HuH-7.5 (cell line): ENCODE data around the gene SIVA1.

Experiments used
- DNase-seq: peaks from one replicate; pipeline ENCODE4 v3.0.0; 2011; ENCODE audit warnings: low spot score

Gene SIVA1

DNA sequence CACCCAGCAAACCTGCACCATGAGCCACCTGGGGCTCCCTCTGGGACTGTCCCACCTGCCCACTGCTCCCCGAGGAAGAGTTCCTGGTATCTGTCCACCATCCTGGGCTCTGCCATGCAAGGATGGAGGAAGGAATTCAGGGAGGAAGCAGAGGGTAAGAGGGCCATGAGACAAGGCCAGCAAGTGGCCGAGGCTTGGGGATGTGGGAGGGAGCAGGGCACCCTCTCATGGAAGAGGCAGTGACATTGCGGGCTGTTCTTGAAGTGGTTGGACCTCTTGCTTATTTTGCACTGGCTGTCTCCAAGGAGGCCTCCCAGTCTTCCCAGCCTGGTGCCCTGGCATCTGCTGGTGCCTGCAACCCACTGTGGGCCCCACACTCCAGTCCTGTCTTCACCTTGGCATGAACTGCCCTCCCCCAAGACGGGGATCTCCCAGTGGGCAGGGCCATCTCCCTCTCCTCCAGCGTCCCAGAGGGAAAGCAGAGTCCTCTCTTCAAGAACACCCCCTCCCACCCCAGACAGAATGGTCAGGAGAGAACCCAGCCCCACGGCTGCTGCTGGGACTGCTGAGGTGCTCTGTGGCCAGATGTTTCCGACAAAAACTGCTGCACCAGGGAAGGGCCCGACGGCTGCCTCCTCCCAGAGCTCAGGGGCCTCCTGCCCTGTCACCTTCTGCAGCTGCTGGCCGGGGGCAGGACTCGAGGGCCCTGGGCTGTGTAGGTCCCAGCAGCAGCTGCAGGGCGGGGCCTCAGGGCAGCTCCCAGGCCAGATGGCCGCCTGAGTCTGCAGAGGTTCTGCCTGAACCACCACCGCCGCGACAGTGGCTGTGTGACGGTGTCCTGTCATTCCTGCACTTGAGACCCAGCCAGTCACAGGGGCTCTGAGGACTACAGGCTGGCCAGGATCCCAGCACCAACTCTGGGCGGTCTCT, 44.4 kb downstream of the SIVA1 start:
- peak; percentile 63 for DNase-seq

DNA sequence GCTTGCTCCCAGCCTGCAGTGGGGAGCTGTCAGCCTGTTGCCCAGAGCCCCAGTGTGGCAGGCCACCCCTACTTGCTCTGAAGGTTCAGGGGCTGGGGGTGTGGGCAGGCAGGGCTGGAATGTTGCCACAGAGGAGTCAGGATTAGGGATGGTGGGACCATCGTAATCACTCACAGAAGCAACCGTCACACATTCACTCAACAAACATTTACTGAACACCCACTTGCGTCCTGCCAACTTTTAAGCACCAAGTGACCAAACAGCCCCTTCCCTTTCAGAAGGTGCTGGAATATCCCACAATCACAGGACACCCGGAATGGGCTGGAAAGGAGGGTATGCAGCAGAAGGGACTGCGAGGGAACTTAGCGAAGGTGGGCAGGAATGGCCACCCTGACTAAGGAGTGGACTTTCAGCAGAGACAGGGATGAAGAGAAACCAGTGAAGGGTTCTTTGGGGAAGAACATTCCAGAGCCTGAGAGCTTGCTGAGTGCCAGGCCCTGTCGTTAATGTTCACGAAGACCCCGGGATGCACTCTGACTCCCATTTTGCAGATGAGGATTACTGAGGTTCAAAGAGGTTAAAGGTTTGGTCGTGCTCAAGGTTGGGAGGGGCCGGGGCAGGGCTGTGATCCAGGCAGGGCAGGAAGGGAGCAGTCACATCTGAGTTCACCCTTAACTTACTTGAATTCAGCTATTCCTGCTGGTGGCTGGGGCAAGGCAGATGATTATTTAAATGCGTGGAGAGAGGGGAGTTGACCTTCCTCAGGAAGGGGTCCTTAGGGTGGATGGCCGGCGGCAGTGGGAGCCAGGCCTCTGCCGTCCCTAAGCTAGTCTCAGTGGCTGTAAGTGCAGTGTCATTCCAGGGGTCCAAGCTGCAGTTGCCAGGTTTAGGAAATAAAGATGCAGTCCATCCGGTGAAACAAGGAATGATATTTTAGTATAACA, 45.6 kb downstream of the SIVA1 start:
- DNase-seq = no peak

DNA sequence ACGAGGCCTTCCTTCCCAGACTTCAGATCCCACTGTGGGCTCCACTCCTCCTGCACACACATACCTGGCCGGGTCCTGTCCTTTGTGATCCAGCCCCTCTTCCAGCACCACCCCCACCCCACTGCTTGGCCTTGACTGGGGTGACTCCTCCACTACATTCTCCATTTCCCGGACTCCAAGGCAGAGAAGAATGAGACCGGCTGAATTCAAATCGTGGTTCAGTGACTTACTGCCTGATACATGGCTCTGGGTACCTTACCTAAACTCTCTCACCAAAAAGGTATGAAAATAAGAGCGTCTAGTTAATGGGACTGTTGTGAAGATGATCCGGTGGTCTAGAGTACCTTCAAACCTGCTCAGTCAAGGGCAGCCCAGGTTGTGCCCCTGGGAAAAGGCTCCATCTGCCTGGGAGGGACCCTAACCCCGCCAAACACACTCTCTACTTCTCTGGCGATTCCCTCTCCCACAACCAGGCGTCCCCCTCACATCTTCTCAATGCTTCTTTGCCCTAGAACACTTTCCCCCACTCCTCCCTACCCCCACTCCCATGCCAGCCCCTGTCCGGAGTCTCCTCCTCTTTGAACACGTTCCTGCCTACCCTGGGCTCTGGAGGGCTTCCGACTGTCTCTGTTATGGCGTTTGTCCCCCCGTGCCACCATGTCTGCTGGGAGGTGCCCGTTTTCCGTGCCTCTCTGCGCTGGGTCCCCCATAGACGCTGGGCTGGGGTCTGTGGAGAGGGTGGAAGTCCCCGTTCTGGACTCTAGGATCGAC, 46.5 kb downstream of the SIVA1 start:
- no peak for DNase-seq

DNA sequence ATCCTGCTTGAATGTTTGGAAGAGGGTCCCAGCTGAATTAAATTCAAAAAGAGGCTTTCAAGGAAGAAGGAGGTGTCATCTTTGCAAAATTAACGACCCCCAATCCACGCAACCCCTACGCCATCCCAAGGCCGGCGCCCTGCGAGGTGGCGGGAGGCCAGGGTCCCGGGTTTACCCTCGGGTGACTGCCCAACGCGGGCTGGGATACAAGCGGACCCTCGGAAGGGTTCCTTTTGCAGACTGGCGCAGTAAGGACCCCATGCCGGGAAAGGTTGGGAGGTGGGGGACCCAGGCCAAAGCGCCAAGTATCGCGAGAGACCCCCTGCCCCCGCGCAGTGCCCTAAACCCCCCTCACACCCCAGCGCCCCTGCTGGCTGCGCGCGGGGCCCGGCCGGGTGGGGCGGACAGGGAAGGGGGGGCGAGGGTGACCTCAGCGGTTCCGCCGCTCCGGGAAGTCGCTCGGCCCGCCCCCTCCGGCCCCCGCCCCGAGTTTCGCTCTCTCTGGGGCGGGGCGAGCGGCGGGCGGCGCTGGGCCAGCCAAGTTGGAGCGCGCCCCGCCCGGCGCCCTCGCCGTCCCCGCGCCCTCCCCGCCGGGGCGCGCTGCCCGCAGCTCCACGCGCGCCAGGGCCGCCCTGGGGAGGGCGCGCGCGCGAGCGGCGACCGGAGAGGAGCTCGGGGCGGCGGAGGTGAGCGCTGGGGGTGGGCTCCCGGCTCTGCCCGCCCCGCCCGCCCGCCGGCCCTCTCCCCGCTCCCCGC, 47.2 kb downstream of the SIVA1 start:
- DNase-seq = peak; percentile 89

DNA sequence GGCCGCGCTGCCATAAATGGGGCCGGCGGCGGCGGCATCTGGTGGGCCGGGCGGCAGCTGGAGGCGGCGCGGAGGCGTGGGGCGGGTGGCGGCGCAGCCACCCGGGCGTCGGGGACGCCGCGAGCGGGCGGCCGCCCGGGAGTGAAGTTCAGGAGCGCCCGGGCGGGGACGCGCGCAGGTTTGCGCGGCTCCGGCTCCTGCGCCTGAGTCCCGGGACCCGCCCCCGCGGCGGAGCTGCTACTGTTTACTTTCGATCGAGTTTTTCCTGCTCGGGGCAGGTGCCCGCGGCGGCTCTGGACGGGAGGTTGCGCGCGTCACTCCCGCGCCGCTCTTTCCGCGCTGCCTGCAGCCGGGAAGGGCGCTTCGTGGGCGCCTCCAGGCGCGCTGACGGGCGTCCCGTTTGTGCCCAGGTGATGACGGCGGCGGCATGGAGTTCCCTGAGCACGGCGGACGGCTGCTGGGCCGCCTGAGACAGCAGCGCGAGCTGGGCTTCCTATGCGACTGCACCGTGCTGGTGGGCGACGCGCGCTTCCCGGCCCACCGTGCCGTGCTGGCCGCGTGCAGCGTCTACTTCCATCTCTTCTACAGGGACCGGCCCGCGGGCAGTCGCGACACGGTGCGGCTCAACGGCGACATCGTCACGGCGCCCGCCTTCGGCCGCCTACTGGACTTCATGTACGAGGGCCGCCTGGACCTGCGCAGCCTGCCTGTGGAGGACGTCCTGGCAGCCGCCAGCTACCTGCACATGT, 48.0 kb downstream of the SIVA1 start, which contains the start of gene ZBTB42:
ZBTB42 (plus strand) TSS at position 331 of the 749 bp plus-strand sequence; CDS start at position 428, 97 bp downstream.
- peak; percentile 92 for DNase-seq

DNA sequence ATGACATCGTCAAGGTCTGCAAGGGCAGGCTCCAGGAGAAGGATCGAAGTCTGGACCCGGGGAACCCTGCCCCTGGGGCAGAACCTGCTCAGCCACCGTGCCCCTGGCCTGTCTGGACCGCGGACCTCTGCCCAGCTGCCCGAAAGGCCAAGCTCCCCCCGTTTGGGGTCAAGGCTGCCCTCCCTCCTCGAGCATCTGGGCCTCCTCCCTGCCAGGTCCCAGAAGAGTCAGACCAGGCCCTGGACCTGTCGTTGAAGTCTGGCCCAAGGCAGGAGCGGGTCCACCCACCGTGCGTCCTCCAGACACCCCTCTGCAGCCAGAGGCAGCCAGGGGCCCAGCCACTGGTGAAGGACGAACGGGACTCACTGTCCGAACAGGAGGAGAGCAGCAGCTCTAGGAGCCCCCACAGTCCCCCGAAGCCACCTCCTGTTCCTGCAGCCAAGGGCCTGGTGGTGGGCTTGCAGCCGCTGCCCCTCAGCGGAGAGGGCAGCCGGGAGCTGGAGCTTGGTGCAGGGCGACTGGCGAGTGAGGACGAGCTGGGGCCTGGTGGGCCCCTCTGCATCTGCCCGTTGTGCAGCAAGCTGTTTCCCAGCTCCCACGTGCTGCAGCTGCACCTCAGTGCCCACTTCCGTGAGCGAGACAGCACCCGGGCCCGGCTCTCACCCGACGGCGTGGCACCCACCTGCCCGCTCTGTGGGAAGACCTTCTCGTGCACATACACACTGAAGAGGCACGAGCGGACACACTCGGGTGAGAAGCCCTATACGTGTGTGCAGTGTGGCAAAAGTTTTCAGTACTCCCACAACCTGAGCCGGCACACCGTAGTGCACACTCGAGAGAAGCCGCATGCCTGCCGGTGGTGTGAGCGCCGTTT, 48.8 kb downstream of the SIVA1 start:
- no peak for DNase-seq

DNA sequence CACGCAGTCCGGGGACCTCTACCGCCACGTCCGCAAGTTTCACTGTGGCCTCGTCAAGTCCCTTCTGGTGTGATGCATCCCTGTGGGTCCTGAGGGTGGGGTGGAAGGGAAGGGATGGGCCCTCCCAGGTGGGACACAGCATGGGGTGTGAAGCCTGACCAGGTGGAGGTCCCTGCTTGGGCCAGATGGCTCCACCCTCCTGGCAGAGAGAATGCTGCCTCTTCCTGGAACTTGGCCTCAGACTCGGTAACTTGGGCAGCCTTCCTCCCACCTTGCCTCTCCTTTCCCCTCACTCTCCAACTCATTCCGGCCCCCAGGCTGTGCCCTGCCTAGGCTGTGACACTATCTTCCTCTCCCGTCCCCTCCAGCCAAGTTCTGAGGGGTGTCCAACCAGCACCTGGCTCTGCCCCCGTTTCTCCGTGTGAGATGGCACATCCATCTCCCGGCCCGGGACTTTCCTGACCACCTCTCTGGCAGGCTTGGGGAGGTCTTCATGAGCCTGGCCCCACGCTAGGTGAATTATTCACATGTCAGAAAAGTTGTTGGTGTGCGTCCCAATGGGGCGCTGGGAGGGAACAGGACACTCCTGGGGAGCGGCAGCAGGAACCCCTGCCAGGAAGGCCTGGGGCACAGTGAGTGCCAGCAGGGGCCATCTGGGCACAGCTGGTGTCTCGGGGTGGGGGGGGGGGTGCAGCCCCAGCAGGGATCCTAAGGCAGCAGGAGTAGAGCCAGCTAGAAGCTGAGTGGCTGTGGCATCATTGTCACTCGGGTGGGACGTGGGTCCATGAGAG, 49.6 kb downstream of the SIVA1 start:
- DNase-seq = no peak

DNA sequence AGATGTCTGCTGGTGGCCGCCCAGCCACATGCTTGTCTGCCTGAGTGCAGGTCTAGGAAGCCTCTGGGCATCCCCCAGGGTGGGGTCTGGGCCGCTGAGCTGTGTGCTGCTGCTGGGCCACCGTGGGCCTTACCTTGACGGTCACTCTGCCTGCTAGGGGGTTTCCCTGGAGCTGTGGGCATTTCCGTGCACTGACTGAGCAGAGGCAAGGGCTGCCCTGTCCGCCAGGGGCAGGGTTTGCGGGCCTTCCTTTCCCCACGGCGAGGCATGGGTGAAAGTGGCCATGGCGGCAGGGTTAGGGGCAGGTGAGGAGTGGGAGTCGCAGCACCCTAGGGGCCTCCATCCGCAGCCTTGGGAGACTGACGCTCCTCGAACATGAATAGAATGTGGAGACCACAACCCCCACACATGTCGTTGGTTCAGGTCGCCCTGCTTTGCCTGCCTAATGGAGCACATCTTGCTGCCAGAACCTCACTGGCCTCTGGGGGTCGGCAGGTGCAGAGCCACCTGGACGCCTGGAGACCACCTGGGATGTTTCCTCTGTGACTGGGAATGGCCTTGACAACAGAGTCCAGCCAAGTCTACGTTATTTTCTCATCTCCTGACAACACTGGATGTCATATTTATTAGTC, 50.4 kb downstream of the SIVA1 start:
- no peak for DNase-seq

DNA sequence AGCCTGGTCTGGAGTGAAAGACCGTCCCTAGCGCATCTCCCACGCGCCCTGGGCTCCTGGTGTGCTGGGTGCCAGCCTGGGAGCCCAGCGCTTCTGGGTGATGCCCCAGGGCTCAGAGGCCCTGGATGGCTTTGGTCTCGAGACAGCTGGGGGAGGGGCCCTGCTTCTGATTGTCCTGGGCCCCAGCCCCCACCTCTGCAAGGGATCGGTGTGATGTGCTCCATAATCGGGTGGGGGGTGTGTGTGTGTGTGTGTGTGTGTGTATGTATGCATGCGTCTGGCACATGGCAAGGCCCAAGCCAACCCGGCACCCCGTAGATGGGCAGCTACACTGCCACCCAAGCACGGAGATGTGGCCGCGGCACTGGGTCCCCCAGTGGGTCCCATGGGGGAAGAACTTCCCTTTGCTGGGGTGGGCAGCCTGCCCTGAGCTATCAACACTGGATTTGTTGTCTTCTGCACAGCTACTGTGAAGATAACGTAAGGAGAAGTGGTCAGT, 51.0 kb downstream of the SIVA1 start:
- DNase-seq = no peak

DNA sequence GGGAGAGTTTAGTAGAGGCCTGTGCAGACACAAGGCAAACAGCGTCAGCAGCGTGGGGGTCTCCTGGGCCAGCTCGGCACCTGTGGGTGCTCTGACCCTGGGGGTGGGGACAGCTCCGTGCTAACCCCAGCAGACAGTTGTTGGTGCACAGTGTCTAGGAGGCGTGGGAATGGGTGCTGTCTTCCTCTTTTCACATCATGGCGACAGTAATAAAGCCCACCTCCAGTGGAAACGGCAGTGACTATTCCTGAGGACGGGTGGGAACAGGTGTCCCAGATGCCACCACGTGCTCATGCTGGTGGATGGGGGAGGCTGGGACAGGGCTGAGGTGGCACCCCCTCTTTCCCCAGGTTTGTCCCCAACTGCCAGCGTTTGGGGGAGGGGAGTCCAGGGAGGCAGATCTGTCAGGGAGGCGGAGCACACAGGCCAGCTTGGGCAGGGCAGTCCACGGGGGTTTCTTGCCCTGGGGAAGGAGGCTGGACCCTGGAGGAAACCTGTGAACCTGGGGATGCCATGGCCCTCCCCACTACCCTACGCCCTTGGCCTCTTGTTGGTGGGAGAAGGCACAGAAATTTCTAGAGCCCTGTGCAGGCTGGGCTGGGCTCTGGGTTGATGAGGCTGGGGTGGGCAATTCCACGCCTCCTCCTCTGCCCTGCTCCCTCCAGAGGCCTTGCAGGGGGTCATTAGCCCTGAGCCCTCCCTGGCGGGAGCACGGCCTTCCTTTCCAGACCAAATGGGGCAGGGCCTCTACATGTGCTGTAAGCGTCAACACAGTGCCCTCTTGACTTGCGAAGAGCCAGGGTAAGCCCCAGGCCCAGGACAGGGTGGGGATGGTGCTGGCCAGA, 51.8 kb downstream of the SIVA1 start:
- no peak for DNase-seq

DNA sequence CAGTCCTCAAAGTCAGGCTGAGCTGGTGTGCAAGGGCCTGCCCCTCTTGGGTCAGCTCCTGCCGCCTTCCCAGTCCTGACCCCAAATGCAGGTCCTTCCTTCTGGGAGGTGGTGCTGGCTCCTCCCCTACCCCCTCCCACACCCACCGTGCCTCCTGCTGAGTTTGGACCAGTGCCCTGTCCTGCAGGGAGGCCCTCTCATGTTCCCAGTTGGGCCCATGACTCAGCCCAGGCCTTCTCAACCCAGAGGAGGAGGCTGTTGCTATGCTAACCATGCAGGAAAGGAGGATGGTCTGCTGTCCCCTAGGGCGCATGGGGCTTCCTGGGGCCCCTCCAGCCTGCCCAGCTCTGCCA, 52.4 kb downstream of the SIVA1 start:
- DNase-seq = no peak

DNA sequence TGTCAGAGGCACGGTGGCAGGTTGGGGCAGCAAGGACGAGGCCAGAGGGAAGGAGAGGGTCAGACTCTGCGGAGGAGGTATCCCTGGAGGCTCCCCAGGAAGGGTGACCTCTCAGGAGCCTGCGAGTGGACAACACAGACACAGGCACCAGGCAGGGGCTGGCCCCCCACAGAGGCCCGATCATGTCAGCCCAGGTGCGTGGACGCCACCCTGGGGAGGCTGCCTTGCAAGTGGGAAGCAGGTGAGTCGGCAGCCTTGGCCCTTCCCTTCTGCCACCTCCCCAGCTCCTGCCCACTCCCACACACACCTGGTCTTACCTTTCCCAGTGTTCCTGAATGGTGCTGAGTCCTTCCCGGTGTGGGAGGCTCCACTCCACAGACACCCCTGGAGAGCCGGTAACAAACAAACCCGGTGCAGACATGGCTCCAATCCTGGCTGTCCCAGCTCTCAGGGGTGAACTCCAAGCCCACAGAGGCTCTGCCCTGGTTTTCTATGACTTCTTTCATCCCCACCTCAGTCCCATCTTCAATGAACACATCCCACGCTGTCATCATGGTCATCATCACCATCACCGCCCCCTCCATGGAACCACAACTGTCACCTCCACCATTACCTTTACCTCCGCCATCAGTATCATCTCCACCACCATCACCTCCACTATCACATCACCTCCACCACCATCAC, 53.1 kb downstream of the SIVA1 start:
- DNase-seq = no peak

DNA sequence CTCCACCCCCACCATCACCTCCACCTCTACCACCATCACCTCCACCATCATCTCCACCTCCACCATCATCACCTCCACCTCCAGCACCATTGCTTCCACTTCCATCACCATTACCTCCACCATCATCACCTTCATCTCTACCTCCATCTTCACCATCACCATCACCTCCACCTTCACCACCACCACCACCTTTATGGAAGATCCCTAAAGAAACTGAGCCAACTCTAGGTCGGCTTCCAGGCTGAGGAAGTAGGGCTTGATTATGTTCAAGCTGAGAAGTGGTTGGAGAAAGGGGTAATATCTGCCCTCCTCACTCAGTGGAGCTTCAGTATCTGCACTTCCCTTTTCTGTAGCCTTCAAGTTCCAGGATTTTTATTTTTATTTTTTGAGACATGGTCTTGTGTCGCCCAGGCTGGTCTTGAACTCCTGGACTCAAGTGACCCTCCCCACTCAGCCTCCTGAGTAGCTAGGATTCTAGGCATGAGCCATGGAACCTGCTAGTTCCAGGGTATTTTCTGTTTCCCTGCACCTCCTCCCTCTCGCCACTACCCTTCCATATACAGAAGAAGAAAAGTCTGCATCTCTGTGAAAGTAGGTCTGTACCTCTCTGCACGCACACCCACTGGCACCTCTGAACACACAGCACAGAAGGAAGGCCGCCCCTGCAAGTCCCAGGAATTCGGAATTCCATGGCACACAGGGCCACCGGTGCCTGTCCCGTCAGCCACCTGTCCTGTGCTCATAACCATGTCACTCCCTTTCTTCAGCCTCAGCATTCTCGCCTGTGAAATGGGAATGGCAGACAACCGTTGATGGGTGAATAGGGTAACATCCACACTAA, 53.9 kb downstream of the SIVA1 start:
- DNase-seq = no peak

DNA sequence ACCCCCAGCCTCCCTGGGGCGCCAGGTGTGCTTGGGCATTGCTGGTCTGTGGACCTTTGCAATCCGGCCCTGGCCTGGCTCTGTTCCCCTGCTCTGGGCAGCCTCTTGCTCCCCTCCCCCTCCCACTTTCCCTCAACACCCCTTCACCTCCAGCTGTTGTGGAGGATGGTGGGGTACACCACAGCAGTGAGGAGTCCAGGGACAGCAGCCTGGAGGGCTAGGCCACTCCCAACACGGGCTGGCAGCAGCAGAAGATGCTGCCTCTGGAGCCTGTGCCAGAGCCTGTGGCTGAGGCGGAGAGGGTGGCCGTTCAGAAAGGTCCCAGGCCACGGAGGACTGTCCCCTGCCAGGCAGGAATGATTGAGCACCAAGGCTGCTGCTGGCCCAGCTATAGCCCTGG, 55.5 kb downstream of the SIVA1 start:
- DNase-seq = no peak
